NCI-H82 treated with DMSO at 0.1 percent for 48 hours (cell line): Measurements from ENCODE around the gene CKM.
"Not testable (repeated sequence)": the region's sequence is repeated elsewhere in the genome, so short reads cannot be mapped to it uniquely, and the experiment has no call there.

ENCODE experiments used
- DNase-seq: peaks from one replicate; lab custom pipeline; 2025; ENCODE audit not compliant: unreplicated experiment; lab: John Stamatoyannopoulos, UW

CKM gene

GRCh38 chr19:45293682-45294081, 29.0 kb downstream of the CKM start:
- DNase-seq, result no peak

DNA sequence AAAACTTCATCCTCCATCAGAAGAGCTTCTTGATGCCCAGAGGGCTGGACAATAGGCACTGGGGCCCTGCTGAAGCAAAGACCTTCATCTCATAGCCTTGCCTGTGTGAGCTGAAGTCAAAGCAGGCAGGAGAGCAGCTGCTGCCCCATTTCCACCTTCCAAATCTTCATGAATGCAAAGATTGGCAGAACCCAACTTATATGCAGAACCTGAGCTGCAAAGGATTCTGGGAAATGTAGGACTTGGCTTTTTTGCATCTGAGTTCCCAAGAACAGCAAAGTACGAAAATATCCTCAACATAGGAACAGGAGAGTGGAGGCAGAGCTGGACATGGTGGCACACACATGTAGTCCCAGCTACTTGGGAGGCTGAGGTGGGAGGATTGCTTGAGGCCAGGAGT, 30.8 kb downstream of the CKM start:
- DNase-seq, result no peak

DNA sequence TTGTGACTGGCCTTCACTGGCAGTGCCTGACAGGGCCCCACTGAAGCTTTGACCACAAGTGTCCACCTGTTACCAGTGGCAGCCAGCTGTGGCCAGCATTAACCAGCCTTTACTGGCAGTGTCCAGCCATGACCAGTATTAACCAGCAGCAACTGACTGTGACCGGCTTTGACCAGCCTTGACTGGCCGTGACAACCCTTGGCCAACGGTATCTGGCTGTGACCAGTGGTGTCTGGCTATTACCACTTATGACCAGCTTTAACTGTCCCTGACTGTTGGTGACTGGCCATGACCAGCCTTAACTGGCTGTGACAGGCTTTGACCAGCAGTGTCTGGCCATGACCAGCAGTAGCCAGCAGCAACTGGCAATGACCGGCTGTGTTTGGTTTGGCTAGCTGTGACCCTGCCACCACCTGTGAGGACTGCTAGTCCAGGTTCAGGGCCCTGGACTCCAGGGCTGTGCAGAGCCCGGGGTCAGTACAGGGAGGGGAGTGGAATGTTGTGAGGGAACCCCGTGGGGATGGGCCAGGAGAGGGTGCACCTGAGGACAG, 32.2 kb downstream of the CKM start:
- no peak for DNase-seq

GRCh38 chr19:45283443-45284033, 39.1 kb downstream of the CKM start:
- no peak for DNase-seq

GRCh38 chr19:45280471-45280961, 42.2 kb downstream of the CKM start:
- no peak for DNase-seq

GRCh38 chr19:45279587-45280192, 43.0 kb downstream of the CKM start:
- DNase-seq, result no peak

GRCh38 chr19:45278087-45278486, 44.6 kb downstream of the CKM start:
- no peak for DNase-seq

- DNase-seq, result no peak
Observed at GRCh38 chr19:45276284-45276687, 46.4 kb downstream of the CKM start.

DNA sequence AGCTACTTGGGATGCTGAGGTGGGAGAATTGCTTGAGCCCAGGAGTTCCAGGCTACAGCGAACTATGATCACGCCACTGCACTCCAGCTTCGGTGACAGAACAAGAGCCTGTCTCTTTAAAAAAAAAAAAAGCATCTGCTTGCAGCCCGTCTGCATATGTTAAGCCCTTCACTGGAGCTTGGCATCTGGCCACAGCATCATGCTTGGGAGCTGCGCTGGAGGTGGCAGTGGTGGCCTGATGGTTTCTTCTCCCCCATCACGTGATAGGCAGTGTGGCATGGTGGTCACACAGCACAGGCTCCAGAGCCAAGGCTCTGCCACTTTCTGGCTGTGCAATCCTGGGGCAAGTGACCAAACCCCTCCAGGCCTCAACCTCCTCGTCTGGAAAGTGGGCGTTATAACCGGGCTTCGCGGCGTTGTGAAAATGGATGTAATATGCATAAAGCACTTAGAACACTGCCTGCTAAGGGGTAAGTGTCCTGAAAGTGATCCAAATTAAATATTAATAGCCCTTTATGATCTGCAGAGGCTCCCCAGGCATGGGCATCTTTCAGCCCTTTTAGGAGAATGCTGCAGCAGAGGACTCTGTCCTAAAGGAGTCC, 47.2 kb downstream of the CKM start:
- peak; percentile 32 for DNase-seq

DNA sequence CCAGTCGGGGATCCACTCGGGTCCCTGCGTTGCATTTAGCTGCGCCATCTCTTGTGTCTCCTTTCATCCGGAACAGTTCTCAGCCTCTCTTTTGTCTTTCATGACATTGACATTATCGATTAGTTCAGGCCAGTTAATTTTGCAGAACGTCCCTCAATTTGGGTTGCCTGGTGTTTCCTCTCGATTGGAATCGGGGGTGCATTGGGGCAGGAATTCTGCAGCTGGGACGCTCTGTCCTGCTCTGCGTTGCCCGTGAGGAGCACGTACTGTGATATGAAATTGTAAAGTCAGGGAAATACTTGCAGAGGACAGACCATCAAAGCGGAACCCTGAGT, 49.2 kb downstream of the CKM start:
- no peak for DNase-seq

DNA sequence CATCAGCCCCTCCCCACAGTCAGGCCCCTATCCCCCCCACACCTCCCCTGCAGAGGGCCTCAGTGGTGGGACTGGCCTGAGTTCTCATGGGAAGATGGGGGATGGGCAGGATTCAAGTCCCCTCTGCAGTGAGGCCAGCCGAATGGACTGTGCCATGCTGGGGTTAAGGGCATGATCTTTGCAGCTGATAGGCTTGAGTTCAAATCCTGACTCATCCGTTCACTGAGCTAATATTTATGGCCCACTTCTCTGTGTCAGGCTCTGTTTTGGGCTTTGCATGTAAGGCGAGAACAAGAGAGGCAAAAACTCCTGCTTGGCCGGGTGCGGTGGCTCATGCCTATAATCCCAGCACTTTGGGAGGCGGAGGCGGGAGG, 51.0 kb downstream of the CKM start:
- no peak for DNase-seq

DNA sequence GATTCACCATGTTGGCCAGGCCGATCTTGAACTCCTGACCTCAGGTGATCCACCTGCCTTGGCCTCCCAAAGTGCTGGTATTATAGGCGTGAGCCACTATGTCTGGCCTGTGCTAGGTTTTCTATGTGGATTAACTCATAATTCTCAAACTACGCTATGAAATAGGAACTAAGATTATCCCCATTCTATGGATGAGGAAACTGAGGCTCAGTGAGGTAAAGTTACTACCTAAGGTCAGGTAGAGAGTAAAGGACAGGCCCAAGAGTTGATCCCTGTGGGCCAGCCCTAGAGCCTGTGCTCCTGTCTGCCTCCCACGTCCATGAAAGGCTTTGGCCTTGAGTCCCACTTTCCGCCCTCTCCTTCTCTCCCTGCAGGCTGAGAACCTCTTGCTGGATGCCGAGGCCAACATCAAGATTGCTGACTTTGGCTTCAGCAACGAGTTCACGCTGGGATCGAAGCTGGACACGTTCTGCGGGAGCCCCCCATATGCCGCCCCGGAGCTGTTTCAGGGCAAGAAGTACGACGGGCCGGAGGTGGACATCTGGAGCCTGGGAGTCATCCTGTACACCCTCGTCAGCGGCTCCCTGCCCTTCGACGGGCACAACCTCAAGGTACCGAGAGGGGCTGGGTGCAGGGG, 51.5 kb downstream of the CKM start:
- DNase-seq, result no peak

- DNase-seq, result not testable (repeated sequence)
Observed at GRCh38 chr19:45269939-45270338, 52.7 kb downstream of the CKM start.

- no peak for DNase-seq
Observed at GRCh38 chr19:45267296-45267695, 55.4 kb downstream of the CKM start.

GRCh38 chr19:45265375-45265774, 57.3 kb downstream of the CKM start:
- DNase-seq, result no peak

DNA sequence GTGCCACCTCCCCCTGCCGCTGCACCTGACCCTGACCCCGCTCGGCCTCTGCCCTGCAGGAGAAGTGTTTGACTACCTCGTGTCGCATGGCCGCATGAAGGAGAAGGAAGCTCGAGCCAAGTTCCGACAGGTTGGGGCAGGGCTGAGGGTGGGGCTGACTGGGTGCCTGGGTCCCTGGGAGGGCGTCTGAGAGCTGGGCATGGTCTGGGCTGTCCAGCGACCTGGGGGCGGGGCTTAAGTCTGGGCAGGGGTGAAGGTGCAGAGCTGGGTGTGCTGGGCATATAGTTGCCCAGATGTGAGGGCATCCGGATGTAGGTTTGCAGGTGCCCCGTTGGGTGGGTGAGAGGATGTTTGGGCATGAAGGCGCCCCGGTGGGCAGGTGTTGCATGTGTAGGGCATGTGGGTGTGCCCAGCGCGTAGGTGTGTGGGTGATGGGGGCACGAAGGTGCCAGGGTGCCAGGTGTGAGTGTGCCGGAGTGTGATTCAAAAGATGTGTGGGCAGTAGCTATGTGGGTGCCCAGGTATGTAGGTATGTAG, 57.8 kb downstream of the CKM start:
- DNase-seq, result no peak

DNA sequence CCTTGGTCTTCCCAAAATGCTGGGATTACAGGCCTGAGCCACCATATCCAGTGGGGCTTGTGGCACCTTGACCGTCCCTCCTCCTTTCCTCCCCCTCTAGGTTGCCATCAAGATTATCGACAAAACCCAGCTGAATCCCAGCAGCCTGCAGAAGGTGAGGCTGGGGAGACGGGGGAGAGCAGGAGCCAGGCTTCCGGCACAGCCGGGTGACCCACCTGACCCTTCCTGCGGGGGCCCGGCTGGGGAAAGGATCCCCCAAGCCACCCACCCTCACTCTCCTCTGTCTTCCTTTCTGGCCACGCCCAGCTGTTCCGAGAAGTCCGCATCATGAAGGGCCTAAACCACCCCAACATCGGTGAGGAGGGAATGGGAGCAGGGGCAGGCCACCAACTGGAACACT, 59.7 kb downstream of the CKM start:
- no peak for DNase-seq

DNA sequence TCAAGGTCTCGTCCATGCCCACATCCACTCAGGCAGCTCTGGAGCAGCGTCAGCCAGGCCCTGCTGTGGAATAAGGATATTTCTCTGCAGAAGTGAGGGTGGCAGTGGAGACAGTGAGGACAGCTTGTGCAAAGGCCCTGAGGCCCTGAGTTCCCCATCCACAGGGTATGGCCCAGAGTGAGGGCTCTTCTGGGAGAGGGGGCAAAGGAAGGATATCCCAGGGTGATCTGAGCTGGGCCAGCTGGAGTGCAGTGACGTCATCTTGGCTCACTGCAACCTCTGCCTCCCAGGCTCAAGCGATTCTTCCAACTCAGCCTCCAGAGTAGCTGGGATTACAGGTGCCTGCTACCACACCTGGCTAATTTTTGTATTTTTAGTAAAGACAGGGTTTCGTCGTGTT, 60.1 kb downstream of the CKM start:
- no peak for DNase-seq

DNA sequence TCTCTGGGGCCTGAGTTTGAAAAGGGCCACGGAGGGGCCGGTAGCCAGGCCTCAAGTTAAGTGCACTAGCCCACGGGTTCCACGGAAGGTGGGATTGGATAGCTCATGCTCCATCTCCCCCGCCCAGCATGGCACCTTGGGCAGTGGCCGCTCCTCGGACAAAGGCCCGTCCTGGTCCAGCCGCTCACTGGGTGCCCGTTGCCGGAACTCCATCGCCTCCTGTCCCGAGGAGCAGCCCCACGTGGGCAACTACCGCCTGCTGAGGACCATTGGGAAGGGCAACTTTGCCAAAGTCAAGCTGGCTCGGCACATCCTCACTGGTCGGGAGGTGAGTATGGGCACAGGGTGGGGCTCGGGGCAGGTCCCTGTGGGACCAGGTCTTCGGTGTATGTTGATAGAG, 63.8 kb downstream of the CKM start:
- DNase-seq, result no peak

- no peak for DNase-seq
Observed at GRCh38 chr19:45256836-45257235, 65.8 kb downstream of the CKM start.
